EH (cell line): ENCODE data around the gene CAND1.

Experiments used
- DNase-seq: peaks from one replicate; pipeline ENCODE4 v3.0.0-alpha.2; 2015; ENCODE audit warnings: low read depth

The CAND1 gene

GRCh38 chr12:67280572-67280971 lies 11.4 kb downstream of the CAND1 start:
- no peak for DNase-seq

- no peak for DNase-seq
These were observed 15.4 kb downstream of the CAND1 start for GRCh38 chr12:67284561-67284960.

- DNase-seq, result no peak
These were observed 17.1 kb downstream of the CAND1 start for GRCh38 chr12:67286257-67286656.

GRCh38 chr12:67287311-67287710 lies 18.2 kb downstream of the CAND1 start:
- DNase-seq, result no peak

- no peak for DNase-seq
These were observed 19.4 kb downstream of the CAND1 start for GRCh38 chr12:67288561-67288960.

- DNase-seq, result no peak
These were observed 21.2 kb downstream of the CAND1 start for GRCh38 chr12:67290378-67290777.

GRCh38 chr12:67299526-67299925 lies 30.4 kb downstream of the CAND1 start:
- DNase-seq, result no peak

GRCh38 chr12:67299926-67300325 lies 30.8 kb downstream of the CAND1 start:
- no peak for DNase-seq

GRCh38 chr12:67302162-67302561 lies 33.0 kb downstream of the CAND1 start:
- DNase-seq, result no peak

- no peak for DNase-seq
These were observed 36.4 kb downstream of the CAND1 start for GRCh38 chr12:67305544-67305943.

GRCh38 chr12:67306712-67307111 lies 37.6 kb downstream of the CAND1 start:
- no peak for DNase-seq

GRCh38 chr12:67315661-67316060 lies 46.5 kb downstream of the CAND1 start:
- no peak for DNase-seq

- no peak for DNase-seq
These were observed 49.6 kb downstream of the CAND1 start for GRCh38 chr12:67318786-67319185.

GRCh38 chr12:67319936-67320335 lies 50.8 kb downstream of the CAND1 start:
- DNase-seq, result no peak

- DNase-seq, result no peak
These were observed 51.6 kb downstream of the CAND1 start for GRCh38 chr12:67320614-67321295.

GRCh38 chr12:67322580-67322979 lies 53.4 kb downstream of the CAND1 start:
- no peak for DNase-seq

- DNase-seq, result no peak
These were observed 53.8 kb downstream of the CAND1 start for GRCh38 chr12:67323007-67323406.

- no peak for DNase-seq
These were observed 57.5 kb downstream of the CAND1 start for GRCh38 chr12:67326637-67327036.

- no peak for DNase-seq
These were observed 58.3 kb downstream of the CAND1 start for GRCh38 chr12:67327466-67327865.

GRCh38 chr12:67331123-67331522 lies 62.0 kb downstream of the CAND1 start:
- no peak for DNase-seq

GRCh38 chr12:67331828-67332227 lies 62.7 kb downstream of the CAND1 start:
- no peak for DNase-seq

GRCh38 chr12:67333649-67334048 lies 64.5 kb downstream of the CAND1 start:
- no peak for DNase-seq

- no peak for DNase-seq
These were observed 69.3 kb downstream of the CAND1 start for GRCh38 chr12:67338426-67338825.

GRCh38 chr12:67339530-67339929 lies 70.4 kb downstream of the CAND1 start:
- DNase-seq, result no peak
